EH (cell line): ENCODE results near the gene CTNNA3.

ENCODE experiments used
- DNase-seq: peaks from one replicate; pipeline ENCODE4 v3.0.0-alpha.2; 2015; ENCODE audit warnings: low read depth

The CTNNA3 gene

DNA sequence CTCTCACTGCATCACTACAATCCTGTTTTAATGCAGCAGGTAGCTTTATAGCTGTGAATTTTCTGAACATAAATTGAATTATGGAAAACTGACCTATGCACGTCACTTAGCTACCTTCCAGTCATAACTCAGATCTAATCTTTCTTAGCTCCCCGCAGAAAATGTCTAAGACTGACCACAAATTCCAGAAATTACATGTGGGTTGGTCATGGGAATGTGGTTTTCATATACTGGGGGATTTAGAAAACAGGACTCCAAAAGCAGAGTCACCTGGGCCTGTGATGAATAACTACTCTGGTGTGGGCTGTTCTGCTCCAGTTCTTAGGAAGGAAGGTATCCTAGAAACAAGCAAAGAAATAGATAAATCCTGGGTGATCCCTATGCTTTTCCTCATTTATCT is 948.5 kb downstream of the CTNNA3 start:
- peak; percentile 81 for DNase-seq

DNA sequence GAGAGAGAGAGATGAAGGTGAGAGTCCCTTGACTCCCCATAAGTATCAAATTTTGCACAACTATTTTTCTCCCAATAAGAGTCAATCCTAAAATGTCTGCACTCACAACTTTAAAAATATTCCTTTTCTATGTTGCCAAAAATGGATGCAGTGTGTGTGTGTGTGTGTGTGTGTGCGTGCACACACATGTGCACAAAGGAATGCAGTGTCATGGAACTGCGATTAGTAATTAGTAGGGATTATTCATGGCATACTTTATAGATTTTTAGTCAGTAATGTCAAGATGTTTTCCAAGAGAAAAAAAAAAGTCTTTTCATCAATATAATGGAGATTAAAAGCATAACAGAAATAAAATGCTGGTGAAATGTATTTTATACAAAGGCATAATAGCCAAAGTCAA is 949.3 kb downstream of the CTNNA3 start:
- DNase-seq, result no peak

DNA sequence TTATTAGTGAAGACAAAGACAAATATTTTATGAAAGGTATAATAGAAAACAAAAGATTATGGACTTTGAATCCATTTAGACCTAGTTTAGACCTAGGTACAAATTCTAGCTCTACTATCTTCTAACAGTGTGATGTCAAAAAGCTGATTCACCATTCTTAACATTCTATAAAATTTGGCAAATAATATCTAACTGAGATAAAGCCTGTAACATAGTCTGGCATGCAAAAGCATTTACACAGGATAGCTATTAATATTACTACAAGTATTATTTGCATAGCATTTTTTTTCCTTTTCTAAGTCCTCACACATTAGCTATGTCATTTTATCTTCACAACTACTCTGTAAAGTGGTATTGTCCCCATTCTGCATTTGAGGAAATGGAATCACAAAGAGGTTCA is 949.7 kb downstream of the CTNNA3 start:
- DNase-seq, result peak; percentile 11

DNA sequence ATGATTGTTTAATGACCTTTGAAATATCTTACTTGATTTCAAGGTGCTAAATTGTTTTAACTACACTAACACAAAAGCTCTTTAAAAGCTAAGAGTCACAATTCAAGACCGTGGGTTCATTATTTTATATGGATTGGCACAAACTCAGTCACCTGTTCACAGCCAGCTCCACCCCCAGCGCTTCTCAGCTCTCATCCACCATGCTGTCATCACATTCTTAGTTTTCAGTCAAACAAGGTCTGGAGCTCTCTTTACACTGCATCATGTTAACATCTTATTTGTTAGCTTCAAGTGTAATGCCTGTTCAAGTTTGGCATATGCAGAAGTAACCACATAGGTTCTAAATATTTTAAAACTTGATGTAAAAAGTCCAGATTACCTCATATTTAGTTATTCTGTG is 951.1 kb downstream of the CTNNA3 start:
- no peak for DNase-seq

DNA sequence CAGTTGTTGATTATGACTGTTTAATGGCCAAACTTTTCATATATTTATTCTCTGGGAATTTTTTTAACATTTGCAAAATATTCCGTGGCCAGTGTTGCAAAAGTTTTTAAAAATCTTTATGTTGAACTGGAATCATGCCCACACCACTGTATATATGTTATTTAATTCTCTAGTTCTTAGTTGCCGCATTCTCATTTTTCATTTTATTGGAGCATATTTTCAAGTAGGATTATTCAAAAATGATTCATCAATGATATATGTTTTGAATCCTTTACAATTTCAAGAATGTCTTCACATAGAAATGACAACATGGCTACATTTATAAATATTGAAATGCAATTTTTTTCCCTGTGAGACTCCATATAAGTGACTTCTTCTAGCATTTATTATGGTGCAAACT is 958.8 kb downstream of the CTNNA3 start:
- DNase-seq, result no peak

DNA sequence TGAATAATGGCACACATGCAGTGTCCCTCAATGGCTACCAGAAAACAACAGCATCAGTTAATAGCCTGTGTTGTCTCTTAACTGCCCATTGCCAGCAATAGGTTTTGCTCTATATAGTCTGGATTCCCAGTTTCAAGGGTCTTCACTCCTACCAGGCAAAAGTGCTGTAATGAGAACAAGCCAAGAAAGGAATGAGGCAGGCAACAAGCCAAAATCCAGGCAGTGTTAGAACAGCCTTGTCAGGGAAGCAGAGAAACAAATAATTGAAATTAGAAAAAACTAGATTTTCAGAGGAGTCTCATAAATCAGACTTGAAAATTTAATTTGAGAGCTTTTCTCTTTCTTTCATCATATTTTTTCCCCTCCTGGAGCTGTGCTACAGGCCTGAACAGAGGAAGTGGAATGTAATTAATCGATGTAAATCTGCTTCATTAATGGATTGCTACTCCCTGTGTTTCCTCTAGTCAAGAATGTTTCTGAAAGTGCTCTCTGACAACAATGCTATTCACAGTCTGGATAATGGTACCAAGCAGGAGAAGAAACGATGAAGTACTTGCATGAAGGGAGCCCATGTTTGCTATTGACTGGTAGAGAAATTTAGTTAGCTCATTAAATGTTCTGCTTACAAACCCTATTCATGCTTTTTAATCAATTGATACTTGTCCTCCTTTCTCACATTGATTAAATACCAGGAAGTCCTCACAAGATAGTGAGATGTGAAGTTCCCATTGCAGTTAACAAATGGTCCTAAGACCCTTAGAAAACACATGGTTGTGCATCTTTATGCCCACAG is 972.2 kb downstream of the CTNNA3 start:
- DNase-seq, result no peak

DNA sequence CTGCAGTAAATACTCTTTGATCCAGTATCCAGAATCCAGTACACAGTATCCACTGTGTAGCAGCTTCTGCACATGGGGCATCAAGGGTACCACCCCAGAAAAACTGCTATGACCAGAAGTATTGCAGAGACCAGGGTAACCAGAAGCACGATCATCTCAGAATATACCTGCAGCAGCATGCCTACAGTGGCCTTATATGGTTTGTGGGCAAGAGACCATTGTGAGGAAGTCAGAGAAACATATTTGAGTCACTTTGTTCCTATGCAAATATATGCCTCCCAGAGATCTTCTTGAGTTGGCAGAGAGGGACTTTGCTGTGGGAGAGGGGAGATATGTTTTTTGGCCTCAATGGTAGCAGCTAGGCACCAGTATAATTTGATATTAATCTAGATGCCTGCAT is 976.5 kb downstream of the CTNNA3 start:
- no peak for DNase-seq

DNA sequence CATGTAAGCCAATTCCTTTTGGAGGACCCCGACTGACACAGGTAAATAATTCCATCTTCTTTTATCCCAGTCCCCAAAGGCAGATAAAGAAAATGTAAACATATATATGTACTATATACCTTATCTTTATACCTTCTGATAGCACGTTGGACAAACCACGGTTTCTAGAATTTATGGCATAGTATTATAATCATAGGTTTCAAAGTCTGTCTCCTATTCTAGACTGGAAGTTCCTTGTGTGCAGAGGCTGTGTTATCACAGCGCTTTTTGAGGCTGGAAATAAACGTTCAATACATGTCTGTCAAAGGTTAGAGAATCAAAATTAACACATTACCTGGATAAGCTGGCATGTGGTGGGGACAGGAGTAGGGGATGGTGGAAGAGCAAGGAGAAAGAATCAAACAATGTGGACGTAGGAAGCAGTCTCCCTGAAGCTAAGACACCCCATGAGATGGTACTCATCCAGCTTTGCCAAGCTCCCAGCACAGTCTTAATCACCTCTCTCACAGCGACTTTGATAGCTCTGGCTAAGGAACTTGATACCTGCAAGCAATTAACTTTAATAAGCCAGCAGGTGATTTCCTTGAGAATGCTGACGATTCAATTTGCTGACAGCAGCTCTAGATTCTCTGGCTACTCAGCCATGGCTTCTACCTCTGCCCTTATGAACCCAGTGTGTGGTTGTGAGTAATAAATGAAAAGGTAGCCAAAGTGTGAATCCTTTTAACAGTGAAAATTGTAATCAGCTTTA is 978.6 kb downstream of the CTNNA3 start:
- no peak for DNase-seq

DNA sequence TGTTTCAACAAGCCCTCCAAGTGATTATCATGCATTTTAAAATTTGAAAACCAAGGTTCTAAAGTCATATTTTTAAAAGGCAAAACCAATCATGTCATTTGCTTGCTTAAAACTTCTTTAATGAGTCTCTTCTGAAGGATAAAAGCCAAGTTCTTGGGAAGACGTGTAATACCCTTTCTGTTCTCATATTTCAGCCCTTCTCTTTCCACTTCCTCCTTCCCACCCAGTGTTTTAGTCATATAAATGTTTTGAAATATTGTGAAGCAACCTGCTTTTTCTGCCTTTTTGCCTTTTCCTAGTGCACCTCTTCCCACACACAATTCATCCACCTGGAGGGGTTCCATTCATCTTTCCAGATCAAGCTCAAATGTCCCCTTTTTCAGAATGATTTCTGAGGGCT is 981.3 kb downstream of the CTNNA3 start:
- no peak for DNase-seq

DNA sequence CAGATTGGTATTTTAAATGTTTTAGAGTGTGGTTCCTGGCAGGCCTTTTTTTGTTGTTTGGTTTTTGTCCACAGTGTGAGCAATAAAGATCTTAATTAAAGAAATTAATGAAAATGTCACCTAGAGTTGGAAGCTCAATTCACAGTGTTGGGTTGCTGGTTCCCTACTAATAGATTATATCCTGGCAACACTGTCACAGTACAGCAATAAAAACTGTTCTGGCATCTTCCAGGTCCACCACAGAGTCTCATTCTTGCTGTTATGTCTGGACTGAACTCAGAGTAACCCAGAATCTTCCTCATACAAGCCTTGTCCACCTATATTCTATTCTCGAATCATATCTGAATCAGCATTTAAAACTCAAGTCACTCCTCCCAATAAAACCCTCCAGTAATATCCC is 982.6 kb downstream of the CTNNA3 start:
- DNase-seq, result no peak

DNA sequence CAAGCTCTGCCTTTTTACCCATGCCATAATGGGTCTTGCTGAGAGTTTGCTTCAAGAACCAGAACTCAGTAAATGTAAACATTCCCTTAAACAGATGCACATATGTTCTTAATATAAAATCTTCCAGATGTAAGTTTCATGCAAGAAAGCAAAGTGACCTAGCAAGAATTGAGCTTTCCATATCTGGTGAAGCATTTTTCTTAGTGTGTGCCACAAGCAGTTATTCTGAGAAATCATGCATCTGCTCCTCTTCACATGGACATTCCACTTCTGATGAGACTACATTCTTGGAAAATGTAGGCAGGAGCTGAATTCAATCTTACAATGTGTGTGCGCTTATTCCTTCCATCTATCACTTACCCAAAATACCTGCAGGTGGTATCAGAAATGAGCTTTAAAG is 997.9 kb downstream of the CTNNA3 start:
- no peak for DNase-seq

DNA sequence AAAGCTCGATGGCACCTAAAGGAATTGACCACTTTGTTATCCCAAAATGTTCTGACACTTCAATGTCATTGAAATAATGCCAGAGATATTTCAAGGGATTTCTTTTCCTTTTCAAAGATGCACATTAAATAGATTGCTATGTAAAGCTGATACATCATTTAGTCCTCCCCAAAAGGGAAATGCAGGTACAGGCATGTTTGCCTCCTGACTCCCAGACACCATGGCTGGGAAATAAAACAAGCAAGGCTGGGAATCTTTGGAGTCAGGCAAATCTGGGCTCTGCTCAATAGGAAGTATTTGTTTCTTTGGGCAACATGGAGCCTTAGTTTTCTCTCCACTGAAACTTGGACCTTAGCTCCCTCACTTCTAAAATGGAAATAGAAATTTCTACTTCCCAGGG is 1000.9 kb downstream of the CTNNA3 start:
- no peak for DNase-seq

DNA sequence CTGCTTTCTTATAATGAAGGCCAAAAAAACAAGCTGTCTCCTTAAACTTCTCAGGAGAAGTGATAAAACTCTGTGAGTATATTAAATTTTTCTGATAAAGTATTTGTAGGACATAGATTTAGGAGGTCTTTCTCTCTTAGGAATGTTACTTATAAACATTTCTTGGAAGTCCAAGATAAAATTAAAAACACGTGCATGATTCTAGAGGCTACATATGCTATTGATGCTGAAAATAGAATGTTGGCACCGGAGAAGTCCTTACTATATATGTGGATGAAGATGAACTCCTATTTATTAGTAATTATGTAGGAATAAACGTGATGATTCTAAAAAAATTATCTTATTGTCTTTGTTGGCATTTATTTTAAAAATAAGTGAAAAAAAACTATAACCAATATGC is 1011.4 kb downstream of the CTNNA3 start:
- DNase-seq, result no peak

DNA sequence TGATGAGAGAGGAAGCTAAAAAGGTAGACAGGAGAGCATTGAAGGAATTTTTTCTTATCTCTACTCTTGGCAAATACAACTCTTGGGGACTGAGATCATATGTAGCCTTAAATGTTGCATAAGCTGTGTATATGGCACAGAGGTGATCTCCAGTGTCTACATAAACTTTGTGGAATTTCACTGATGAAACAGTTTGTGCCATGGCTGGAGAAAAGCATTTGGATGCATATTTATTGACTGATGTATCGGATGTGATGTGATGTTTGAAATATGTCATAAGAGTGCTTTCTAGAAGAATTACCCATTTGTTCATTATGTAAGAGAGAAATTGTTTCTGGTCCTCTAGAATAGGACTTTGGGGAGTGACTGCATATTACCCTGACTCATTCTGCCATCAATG is 1015.1 kb downstream of the CTNNA3 start:
- peak; percentile 9 for DNase-seq

DNA sequence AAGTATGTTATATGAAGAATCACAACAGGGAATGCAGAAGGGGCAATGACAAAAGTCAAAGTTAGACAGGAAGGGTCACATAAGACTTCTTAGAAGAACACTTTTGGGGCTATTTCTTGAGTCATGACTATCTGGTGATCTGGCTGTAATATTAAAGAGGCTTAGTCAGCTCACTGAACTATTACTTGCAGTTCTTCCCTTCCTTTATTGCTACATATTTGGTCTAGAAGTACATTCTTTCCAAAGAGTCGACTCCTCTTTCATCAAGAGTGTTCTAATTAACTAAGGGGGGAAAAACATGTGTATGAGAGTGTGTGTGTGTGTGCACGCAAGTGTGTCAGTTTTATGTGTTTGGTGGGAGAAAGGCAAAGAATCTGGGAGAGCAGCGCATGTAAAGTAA is 1017.5 kb downstream of the CTNNA3 start:
- peak; percentile 24 for DNase-seq

DNA sequence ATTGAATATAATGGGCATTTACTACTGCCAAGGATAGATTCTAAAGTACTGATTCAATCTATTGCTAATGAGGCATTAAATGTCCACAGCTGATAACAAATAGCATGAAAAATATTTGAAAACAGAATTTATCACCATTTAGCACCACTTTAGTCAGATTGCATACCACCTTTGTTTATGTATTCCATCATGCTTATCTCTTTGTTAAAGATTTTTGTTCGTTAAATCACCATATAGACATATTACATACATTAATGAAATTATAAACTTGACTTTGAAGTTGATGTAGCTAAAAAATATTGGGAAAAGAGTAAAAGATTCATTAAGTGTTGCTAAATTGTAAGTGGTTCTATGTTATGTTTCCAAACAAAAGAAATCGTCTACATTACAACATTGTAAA is 1022.9 kb downstream of the CTNNA3 start:
- no peak for DNase-seq

DNA sequence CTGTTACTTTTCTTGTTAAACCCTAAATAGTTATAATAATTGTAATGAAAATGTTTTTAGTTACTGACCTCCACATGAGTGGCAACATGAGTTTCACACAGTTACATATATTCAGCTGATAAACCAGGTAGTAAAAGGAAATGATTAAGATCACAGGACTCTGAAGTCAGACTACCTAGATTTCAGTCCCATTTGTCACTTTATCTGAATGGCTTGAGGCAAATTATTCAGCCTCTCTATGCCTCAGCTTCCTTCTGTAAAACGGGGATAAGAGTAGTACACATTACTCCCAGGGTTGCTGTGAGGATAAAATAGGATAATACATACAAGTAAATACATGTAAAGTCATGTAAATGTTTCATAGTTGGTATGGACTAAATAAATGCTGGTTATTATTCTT is 1024.4 kb downstream of the CTNNA3 start:
- no peak for DNase-seq

DNA sequence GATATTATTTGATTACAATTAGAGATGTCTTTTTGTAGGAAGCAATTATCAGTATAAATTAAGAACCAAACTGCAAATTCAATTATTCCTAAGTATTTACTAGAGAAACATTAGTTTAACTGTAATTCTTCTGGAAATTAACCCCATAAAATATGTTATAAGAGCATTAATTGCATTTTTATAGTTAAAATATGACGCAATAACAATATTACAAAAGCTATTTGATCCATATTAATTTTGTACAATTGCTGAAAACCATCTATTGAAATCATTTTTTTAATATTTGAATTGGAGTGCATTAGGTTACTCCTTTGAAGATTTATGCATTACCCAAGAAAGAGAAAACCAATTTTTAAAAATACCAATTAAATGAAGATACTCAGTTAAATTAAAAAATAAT is 1024.9 kb downstream of the CTNNA3 start:
- no peak for DNase-seq

DNA sequence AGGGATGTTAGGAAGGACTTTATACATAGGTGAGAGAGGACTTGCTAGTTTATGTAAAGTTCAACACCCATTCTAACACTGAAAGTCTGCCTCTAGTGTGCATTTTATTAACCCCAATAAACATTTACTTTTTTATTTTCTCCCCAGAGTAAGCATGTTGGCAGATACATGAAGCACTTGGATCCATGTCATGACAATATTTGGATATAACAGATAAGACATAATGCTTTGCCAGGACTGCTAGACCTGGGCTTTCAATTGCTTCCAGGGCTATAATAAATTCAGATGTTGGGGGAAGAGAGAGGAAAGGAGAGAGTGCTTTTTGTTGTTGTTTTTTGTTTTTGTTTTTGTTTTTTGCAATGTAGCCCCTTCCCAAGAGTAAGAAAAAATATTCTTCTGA is 1039.5 kb downstream of the CTNNA3 start:
- no peak for DNase-seq

DNA sequence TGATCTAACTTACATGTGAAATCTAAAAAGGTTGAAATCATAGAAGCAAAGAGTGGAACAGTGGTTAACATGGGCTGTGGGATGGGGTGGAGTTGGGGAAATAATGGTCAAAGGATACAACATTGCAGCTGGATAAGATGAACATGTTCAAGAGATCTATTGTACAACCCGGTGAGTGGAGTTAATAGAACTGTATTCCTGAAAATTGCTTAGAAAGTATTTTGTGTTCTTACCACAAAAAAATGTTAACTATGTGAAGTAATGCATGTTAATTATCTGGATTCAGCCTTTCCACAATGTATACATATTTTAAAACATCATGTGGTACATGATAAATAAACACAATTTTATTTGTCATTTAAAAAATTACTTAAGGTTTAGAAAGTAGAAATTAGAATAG is 1041.1 kb downstream of the CTNNA3 start:
- peak; percentile 5 for DNase-seq

DNA sequence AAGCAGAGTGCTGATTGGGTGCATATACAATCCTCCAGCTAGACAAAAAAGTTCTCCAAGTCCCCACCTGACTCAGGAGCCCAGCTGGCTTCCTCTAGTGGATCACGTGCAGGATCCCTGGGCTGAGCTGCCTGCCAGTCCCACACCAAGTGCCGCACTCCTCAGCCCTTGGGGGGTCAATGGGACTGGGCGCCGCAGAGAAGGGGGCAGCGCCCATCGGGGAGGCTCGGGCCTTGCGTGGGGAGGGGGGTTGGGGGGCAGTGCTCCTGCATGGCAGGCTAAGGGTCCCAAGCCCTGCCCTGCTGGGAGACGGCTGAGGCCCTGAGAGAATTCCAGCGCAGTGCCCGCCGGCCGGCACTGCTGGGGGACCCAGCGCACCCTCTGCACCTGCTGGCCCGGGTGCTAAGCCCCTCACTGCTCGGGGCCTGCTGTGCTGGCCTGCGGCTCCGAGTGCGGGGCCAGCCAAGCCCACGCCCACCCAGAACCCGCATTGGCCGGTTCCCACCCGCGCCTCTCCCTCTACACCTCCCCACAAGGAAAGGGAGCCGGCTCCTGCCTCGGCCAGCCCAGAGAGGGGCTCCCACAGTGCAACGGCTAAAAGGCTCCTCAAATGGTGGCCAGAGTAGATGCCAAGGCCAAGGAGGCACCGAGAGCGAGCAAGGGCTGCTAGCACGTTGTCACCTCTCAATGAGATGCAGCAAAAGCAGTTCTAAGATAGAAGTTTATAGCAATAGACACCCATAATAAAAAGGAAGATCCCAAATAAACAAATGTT is 1044.5 kb downstream of the CTNNA3 start:
- DNase-seq, result no peak

DNA sequence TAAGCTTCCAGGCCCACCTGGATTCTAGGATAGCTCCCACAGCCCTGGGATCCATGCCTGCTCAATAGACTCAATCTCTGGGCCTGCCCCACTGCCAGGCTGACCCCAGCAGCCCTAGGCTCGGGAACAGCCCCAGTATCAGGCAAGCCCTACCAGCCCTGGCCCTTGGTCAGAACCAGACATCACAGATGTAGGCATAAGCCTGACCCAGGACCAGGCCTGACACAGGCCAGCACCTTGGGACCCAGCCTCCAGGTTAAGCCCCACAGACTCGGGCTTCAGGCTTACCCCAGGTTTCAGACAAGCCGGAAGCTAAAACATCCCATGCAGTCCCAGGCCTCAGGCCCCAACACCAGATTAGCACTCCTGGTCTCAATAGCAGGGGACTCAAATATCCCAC is 1046.4 kb downstream of the CTNNA3 start:
- no peak for DNase-seq

DNA sequence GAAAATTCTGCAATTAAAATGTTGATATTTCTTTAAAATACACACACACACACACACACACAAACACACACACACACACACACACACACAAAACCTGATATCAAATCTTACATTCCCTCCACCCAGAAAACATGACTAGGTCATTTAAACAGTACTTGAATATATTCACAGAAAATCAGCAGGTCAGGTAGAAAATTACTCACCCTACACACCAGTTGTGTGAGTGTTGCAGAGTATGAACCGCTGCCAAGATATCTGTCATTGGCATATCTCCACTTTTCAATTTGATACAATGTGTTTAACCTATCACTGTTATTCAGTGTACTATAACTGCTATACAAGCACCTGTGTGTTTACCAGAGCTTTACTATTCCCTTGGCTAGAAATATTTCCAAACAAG is 1053.8 kb downstream of the CTNNA3 start:
- DNase-seq, result no peak
